ENCODE measurements around the gene ST6GAL2.

DNA sequence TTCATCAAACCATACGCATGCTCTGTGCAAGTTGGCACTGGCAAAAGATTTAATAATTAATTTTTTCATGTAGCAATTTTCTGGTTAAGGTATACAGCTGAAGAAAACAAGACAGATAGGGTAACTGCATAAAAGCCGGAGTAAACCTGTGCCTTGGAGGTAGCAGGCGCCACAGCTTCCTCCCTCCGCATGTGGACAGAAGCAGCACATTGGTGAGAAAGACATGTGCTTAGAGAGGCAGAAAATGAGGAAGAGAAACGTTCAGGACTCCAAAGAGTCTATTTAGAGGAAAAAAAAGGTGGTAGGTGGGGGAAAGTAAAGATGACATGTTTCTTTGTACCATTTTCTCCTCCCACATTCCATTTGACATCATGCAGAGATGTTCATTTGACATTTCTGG, 9.3 kb downstream of the ST6GAL2 start:
- TF ChIP-seq CTCF (optimal IDR thresholded peaks at IDR 0.05 in 1 of 3, IDR thresholded peaks at IDR 0.05 in 1 of 3, conservative IDR thresholded peaks at IDR 0.05 in 1 of 3; ENCODE audit: extremely low read depth in 1 of 3, insufficient read depth in 2 of 3, low read length in 3 of 3) (no peak), EZH2 (IDR thresholded peaks at IDR 0.05; ENCODE audit: low read length) (no peak)

Measured in keratinocyte (primary cell).